Measurements from ENCODE around the gene FAM98A. TPM values are rescaled to one million over a fixed set of nuclear protein-coding genes. Genes with fewer than 3 reads are reported as not detected.

The FAM98A gene
- total RNA-seq, 1 experiment from 2014 or later = 15.3 TPM

- Histone ChIP-seq H3K36me3 (ENCODE audit: insufficient read depth, low read length) (peaks cover 69% of the 10 kb centered on the region; the same call in 1 of the 2 replicates), H3K4me2 (ENCODE audit: low read depth, low read length, poor library complexity, severe bottlenecking) (no peak overlapping the region), H3K4me3 (ENCODE audit: low read length) (no peak overlapping the region)
These were observed 10.9 kb downstream of the FAM98A start for GRCh38 chr2:33588232-33588631.

GRCh38 chr2:33586766-33587165, 12.3 kb downstream of the FAM98A start:
- peaks cover 23% of the 10 kb centered on the region for H3K79me2 ChIP-seq (ENCODE audit: low read length)
- H3K27ac ChIP-seq (ENCODE audit: low read length) = no peak overlapping the region
- H3K9me3 ChIP-seq (ENCODE audit: low read length) = no peaks in the 10 kb centered on the region
- no peaks in the 10 kb centered on the region for H4K20me1 ChIP-seq (ENCODE audit: insufficient read depth, low read depth, low read length)
- peaks cover 24% of the 10 kb centered on the region for H3K4me1 ChIP-seq (ENCODE audit: low read length)
- no peak for DNase-seq
- no peak overlapping the region for H2AFZ ChIP-seq (ENCODE audit: low read length)
- H3K27me3 ChIP-seq (ENCODE audit: low read length) = no peaks in the 10 kb centered on the region
- H3K4me2 ChIP-seq (ENCODE audit: low read depth, low read length, poor library complexity, severe bottlenecking) = no peak overlapping the region
- peaks cover 61% of the 10 kb centered on the region; the same call in 1 of the 2 replicates for H3K36me3 ChIP-seq (ENCODE audit: insufficient read depth, low read length)
- no peak overlapping the region for H3K4me3 ChIP-seq (ENCODE audit: low read length)
- H3K9ac ChIP-seq (ENCODE audit: low read length) = no peak overlapping the region
- no peaks in the 10 kb centered on the region for H3K9me2 ChIP-seq (replicated peaks; ENCODE audit: insufficient read depth, low read length)

More at GRCh38 chr2:33588232-33588631, 10.9 kb downstream of the FAM98A start:
- peaks cover 13% of the 10 kb centered on the region for H3K4me1 ChIP-seq (ENCODE audit: low read length)
- no peaks in the 10 kb centered on the region for H4K20me1 ChIP-seq (ENCODE audit: insufficient read depth, low read depth, low read length)
- DNase-seq = no peak
- H3K9ac ChIP-seq (ENCODE audit: low read length) = no peak overlapping the region
- no peak overlapping the region for H3K27ac ChIP-seq (ENCODE audit: low read length)
- peaks cover 33% of the 10 kb centered on the region for H3K79me2 ChIP-seq (ENCODE audit: low read length)
- H3K9me2 ChIP-seq (replicated peaks; ENCODE audit: insufficient read depth, low read length) = no peaks in the 10 kb centered on the region
- no peaks in the 10 kb centered on the region for H3K9me3 ChIP-seq (ENCODE audit: low read length)
- H2AFZ ChIP-seq (ENCODE audit: low read length) = no peak overlapping the region
- H3K27me3 ChIP-seq (ENCODE audit: low read length) = no peaks in the 10 kb centered on the region

DNA sequence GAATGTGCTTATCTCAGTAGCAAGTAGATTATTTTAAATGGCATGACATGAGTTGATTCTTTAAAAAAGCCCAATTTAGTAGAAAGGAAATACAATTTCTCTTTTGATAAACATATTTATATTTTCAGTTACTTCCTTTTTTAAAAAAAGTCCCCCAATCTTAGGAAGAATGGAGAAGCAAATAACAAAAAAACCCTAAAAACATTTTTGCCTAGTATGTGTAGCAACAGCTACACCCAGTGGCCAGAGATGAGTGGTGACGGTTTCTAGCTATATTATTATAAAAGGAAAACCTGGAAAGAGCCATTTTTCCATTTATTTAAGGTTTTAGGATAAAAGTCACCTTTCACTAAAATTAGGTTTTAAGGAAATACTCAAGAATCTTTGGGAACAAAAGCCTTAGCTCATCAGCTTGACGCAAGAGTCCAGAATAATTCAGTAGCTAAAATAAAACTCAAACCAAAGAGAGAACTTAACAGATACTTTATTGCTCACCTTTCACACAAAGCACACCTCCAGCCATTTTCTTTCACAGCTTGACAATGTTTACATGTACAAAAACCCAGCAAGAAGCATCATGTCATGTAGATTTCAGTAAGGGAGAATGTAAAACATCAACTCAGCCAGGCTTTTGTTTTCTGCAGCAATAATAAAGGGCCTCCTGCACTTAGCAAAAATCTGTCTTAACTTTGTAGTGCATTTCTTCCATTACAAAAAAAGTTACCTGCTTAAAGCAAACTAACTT, 15.7 kb downstream of the FAM98A start:
- Histone ChIP-seq H3K27ac (ENCODE audit: low read length) (peak overlapping the region; percentile 63), H3K4me2 (ENCODE audit: low read depth, low read length, poor library complexity, severe bottlenecking) (no peak overlapping the region), H3K9me2 (replicated peaks; ENCODE audit: insufficient read depth, low read length) (no peaks in the 10 kb centered on the region), H3K9ac (ENCODE audit: low read length) (no peak overlapping the region), H3K36me3 (ENCODE audit: insufficient read depth, low read length) (peaks cover 35% of the 10 kb centered on the region; the same call in 1 of the 2 replicates), H4K20me1 (ENCODE audit: insufficient read depth, low read depth, low read length) (no peaks in the 10 kb centered on the region), H3K4me3 (ENCODE audit: low read length) (no peak overlapping the region), H3K9me3 (ENCODE audit: low read length) (no peaks in the 10 kb centered on the region), H3K27me3 (ENCODE audit: low read length) (no peaks in the 10 kb centered on the region), H3K79me2 (ENCODE audit: low read length) (no peaks in the 10 kb centered on the region; the same call in 1 of the 2 replicates), H2AFZ (ENCODE audit: low read length) (no peak overlapping the region), H3K4me1 (ENCODE audit: low read length) (peaks cover 16% of the 10 kb centered on the region)
- peak; percentile 78 for DNase-seq

DNA sequence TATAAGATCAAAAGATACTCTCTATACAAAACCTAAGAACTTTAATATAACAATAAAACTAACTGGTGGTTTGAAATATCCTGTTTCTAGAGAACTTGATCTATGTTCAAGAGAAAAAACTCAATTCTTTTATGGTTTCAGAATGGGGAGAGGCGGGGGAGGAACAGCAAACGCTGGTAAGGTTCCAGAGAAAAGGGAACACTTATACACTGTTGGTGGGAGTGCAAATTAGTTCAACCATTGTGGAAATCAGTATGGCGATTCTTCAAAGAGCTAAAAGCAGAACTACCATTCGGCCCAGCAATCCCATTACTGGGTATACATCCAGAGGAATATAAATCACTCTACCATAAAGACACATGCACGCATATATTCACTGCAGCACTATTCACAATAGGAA, 17.2 kb downstream of the FAM98A start:
- no peaks in the 10 kb centered on the region for H3K9me2 ChIP-seq (replicated peaks; ENCODE audit: insufficient read depth, low read length)
- H3K9me3 ChIP-seq (ENCODE audit: low read length) = no peaks in the 10 kb centered on the region
- H4K20me1 ChIP-seq (ENCODE audit: insufficient read depth, low read depth, low read length) = no peaks in the 10 kb centered on the region
- no peak overlapping the region for H2AFZ ChIP-seq (ENCODE audit: low read length)
- no peak overlapping the region for H3K9ac ChIP-seq (ENCODE audit: low read length)
- H3K27ac ChIP-seq (ENCODE audit: low read length) = 0 out of 2 replicates have a peak overlapping the region, but pooled peaks have one; percentile 4
- DNase-seq = no peak
- H3K36me3 ChIP-seq (ENCODE audit: insufficient read depth, low read length) = peaks cover 22% of the 10 kb centered on the region; the same call in 1 of the 2 replicates
- no peaks in the 10 kb centered on the region; the same call in 1 of the 2 replicates for H3K79me2 ChIP-seq (ENCODE audit: low read length)
- H3K4me2 ChIP-seq (ENCODE audit: low read depth, low read length, poor library complexity, severe bottlenecking) = no peak overlapping the region
- H3K27me3 ChIP-seq (ENCODE audit: low read length) = no peaks in the 10 kb centered on the region
- peaks cover 16% of the 10 kb centered on the region for H3K4me1 ChIP-seq (ENCODE audit: low read length)
- no peak overlapping the region for H3K4me3 ChIP-seq (ENCODE audit: low read length)

GRCh38 chr2:33579227-33579626, 19.9 kb downstream of the FAM98A start:
- Histone ChIP-seq H3K9ac (ENCODE audit: low read length) (no peak overlapping the region), H3K4me1 (ENCODE audit: low read length) (peaks cover 16% of the 10 kb centered on the region), H3K27ac (ENCODE audit: low read length) (no peak overlapping the region), H3K9me3 (ENCODE audit: low read length) (no peaks in the 10 kb centered on the region), H4K20me1 (ENCODE audit: insufficient read depth, low read depth, low read length) (no peaks in the 10 kb centered on the region), H3K9me2 (replicated peaks; ENCODE audit: insufficient read depth, low read length) (no peaks in the 10 kb centered on the region), H3K4me2 (ENCODE audit: low read depth, low read length, poor library complexity, severe bottlenecking) (no peak overlapping the region), H3K27me3 (ENCODE audit: low read length) (no peaks in the 10 kb centered on the region), H2AFZ (ENCODE audit: low read length) (no peak overlapping the region), H3K4me3 (ENCODE audit: low read length) (no peak overlapping the region), H3K79me2 (ENCODE audit: low read length) (no peaks in the 10 kb centered on the region; the same call in 1 of the 2 replicates), H3K36me3 (ENCODE audit: insufficient read depth, low read length) (peaks cover 4% of the 10 kb centered on the region; the same call in 1 of the 2 replicates)
- no peak for DNase-seq

GRCh38 chr2:33577668-33578067, 21.4 kb downstream of the FAM98A start:
- H3K9ac ChIP-seq (ENCODE audit: low read length) = no peak overlapping the region
- H3K4me2 ChIP-seq (ENCODE audit: low read depth, low read length, poor library complexity, severe bottlenecking) = no peak overlapping the region
- no peak overlapping the region for H3K27ac ChIP-seq (ENCODE audit: low read length)
- no peaks in the 10 kb centered on the region; the same call in 1 of the 2 replicates for H3K79me2 ChIP-seq (ENCODE audit: low read length)
- DNase-seq = no peak
- H3K27me3 ChIP-seq (ENCODE audit: low read length) = no peaks in the 10 kb centered on the region
- no peak overlapping the region for H2AFZ ChIP-seq (ENCODE audit: low read length)
- H3K9me3 ChIP-seq (ENCODE audit: low read length) = no peaks in the 10 kb centered on the region
- H3K9me2 ChIP-seq (replicated peaks; ENCODE audit: insufficient read depth, low read length) = no peaks in the 10 kb centered on the region
- H3K4me1 ChIP-seq (ENCODE audit: low read length) = peaks cover 10% of the 10 kb centered on the region
- peaks cover 4% of the 10 kb centered on the region; the same call in 1 of the 2 replicates for H3K36me3 ChIP-seq (ENCODE audit: insufficient read depth, low read length)
- H3K4me3 ChIP-seq (ENCODE audit: low read length) = no peak overlapping the region
- no peaks in the 10 kb centered on the region for H4K20me1 ChIP-seq (ENCODE audit: insufficient read depth, low read depth, low read length)

GRCh38 chr2:33577084-33577483, 22.0 kb downstream of the FAM98A start:
- H3K4me2 ChIP-seq (ENCODE audit: low read depth, low read length, poor library complexity, severe bottlenecking) = no peak overlapping the region
- H3K9ac ChIP-seq (ENCODE audit: low read length) = no peak overlapping the region
- no peaks in the 10 kb centered on the region for H4K20me1 ChIP-seq (ENCODE audit: insufficient read depth, low read depth, low read length)
- no peaks in the 10 kb centered on the region for H3K79me2 ChIP-seq (ENCODE audit: low read length)
- H3K9me3 ChIP-seq (ENCODE audit: low read length) = no peaks in the 10 kb centered on the region
- H3K36me3 ChIP-seq (ENCODE audit: insufficient read depth, low read length) = peaks cover 1% of the 10 kb centered on the region; the same call in 1 of the 2 replicates
- no peak for DNase-seq
- no peak overlapping the region for H3K27ac ChIP-seq (ENCODE audit: low read length)
- no peak overlapping the region for H2AFZ ChIP-seq (ENCODE audit: low read length)
- peaks cover 8% of the 10 kb centered on the region for H3K4me1 ChIP-seq (ENCODE audit: low read length)
- no peak overlapping the region for H3K4me3 ChIP-seq (ENCODE audit: low read length)
- H3K9me2 ChIP-seq (replicated peaks; ENCODE audit: insufficient read depth, low read length) = no peaks in the 10 kb centered on the region
- no peaks in the 10 kb centered on the region for H3K27me3 ChIP-seq (ENCODE audit: low read length)

DNA sequence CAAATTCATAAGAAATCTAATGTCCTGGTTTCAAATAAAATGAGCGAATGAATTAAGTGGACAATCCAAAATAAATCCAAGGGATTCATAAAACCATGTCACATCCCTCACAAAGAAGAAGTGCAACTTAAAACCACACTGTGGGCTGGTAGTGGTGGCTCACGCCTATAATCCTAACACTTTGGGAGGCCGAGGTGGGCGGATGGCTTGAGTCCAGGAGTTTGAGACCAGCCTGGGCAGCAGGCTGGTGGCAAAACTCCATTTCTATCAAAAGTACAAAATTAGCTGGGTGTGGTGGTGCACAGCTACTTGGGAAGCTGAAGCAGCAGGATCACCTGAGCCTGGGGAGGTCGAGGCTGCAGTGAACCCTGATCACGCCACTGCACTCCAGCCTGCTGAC, 25.4 kb downstream of the FAM98A start:
- no peaks in the 10 kb centered on the region for H3K9me3 ChIP-seq (ENCODE audit: low read length)
- no peak overlapping the region for H3K4me3 ChIP-seq (ENCODE audit: low read length)
- no peak overlapping the region for H3K4me2 ChIP-seq (ENCODE audit: low read depth, low read length, poor library complexity, severe bottlenecking)
- no peak overlapping the region for H3K27ac ChIP-seq (ENCODE audit: low read length)
- H3K9ac ChIP-seq (ENCODE audit: low read length) = no peak overlapping the region
- no peak for DNase-seq
- no peaks in the 10 kb centered on the region for H3K79me2 ChIP-seq (ENCODE audit: low read length)
- H3K27me3 ChIP-seq (ENCODE audit: low read length) = no peaks in the 10 kb centered on the region
- H3K36me3 ChIP-seq (ENCODE audit: insufficient read depth, low read length) = no peaks in the 10 kb centered on the region
- no peaks in the 10 kb centered on the region for H4K20me1 ChIP-seq (ENCODE audit: insufficient read depth, low read depth, low read length)
- no peaks in the 10 kb centered on the region for H3K4me1 ChIP-seq (ENCODE audit: low read length)
- H3K9me2 ChIP-seq (replicated peaks; ENCODE audit: insufficient read depth, low read length) = no peaks in the 10 kb centered on the region
- H2AFZ ChIP-seq (ENCODE audit: low read length) = no peak overlapping the region

All from Karpas-422 (cell line).